ENCODE data around the gene PCDH8. TPM values are rescaled to one million over a fixed set of nuclear protein-coding genes. Genes with fewer than 3 reads are reported as not detected.

PCDH8 gene
- total and polyA plus RNA-seq, 10 of the 15 experiments (the other 5 are each of a cell fraction or from before 2014, with no cell fraction given), result 0.03 to 0.86 (median 0.45) TPM; not detected in 1

DNA sequence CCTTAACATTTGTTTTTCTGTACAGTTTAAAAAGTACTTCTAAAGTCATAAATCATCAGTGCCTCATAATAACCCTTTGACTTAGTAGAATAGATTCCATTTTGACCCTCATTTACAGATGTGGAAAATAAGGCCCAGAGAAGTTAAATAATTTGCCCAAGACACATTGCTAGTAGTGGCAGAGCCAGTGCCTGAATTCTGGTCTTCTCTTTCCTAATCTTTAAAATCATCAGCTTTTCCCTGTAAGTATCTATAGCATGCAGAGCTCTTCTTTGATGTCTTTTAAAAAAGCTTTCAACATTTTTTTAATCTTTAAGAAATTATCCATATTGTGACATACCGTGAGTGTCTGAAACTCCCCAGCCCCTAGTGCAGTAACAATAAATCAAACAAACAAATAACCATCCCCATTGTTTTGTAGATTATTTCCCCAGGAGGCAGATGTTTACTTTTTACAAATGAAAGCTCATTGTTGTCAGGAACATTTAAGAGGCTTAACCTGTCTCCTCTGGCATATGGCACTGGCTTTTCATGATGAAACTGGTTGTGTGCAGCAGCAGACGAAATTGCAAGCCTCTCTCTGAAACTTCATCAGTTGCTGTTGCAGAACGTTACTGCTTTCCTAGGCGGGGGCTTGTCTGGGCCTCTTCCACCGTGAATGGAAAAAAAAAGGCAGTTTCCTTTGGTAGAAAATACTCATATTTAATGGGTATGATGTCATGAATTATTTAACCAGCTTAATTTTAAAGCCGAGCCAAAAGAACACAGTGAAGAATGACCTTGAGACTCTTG lies 31.7 kb upstream of the PCDH8 start:
- no peak overlapping the region for H2AFZ ChIP-seq (ENCODE audit: control insufficient read depth, low read depth, low read length)
- intact Hi-C loops (cut with micrococcal nuclease; ENCODE audit: unreplicated experiment), result no loop called here
- in situ Hi-C loops (cut with MboI), result no loop called here
- no TSS peak for BruUV-seq (replicated peaks)
- ChIA-PET CTCF (interaction anchor here (0.6 to 1.8 kb wide), 4 partner anchors 9 to 215 kb away, joined by 3 to 6 read pairs (median 4); no protein-coding TSS in a partner anchor), SMC1A (ENCODE audit: uncharacterized antibody, unreplicated experiment) (no interaction called here), RAD21 (ENCODE audit: unreplicated experiment) (interaction anchor here (1.4 kb wide), 1 partner anchor 88 kb away, joined by 4 read pairs; no protein-coding TSS in a partner anchor), POLR2A (interaction anchor here (1.0 kb wide), 1 partner anchor 11 kb away, joined by 3 read pairs; no protein-coding TSS in a partner anchor)
- no peak overlapping the region for H3K4me2 ChIP-seq (ENCODE audit: control insufficient read depth, insufficient read depth)
- H3K4me1 ChIP-seq (ENCODE audit: control insufficient read depth, insufficient read depth, low read length), result no peaks in the 10 kb centered on the region
- H3K79me2 ChIP-seq (ENCODE audit: control insufficient read depth, insufficient read depth, low read length), result no peaks in the 10 kb centered on the region
- H3K9ac ChIP-seq (ENCODE audit: control insufficient read depth, insufficient read depth, low read length), result no peak overlapping the region
- no peak overlapping the region for H3K27ac ChIP-seq (ENCODE audit: control insufficient read depth, insufficient read depth)
- TF ChIP-seq, protein P1, sequence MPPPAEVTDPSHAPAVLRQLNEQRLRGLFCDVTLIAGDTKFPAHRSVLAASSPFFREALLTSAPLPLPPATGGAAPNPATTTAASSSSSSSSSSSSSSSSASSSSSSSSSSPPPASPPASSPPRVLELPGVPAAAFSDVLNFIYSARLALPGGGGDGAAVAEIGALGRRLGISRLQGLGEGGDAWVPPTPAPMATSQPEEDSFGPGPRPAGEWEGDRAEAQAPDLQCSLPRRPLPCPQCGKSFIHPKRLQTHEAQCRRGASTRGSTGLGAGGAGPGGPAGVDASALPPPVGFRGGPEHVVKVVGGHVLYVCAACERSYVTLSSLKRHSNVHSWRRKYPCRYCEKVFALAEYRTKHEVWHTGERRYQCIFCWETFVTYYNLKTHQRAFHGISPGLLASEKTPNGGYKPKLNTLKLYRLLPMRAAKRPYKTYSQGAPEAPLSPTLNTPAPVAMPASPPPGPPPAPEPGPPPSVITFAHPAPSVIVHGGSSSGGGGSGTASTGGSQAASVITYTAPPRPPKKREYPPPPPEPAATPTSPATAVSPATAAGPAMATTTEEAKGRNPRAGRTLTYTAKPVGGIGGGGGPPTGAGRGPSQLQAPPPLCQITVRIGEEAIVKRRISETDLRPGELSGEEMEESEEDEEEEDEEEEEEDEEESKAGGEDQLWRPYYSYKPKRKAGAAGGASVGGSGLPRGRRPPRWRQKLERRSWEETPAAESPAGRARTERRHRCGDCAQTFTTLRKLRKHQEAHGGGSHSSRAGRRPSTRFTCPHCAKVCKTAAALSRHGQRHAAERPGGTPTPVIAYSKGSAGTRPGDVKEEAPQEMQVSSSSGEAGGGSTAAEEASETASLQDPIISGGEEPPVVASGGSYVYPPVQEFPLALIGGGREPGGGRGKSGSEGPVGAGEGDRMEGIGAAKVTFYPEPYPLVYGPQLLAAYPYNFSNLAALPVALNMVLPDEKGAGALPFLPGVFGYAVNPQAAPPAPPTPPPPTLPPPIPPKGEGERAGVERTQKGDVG (CRISPR knock-in tag; IDR thresholded peaks at IDR 0.05), result no peak
- no peak for TF ChIP-seq FOS (IDR thresholded peaks at IDR 0.05; ENCODE audit: borderline replicate concordance, extremely low read depth, insufficient read length)
- TF ChIP-seq FOXM1 (IDR thresholded peaks at IDR 0.05; ENCODE audit: low read depth, low read length), result no peak
- TF ChIP-seq TCF7 (IDR thresholded peaks at IDR 0.05; ENCODE audit: borderline replicate concordance), result no peak
- TF ChIP-seq ZNF622 (IDR thresholded peaks at IDR 0.05), result no peak
- no peak for TF ChIP-seq SRF (IDR thresholded peaks at IDR 0.05; ENCODE audit: low read depth in 2 of 2, low read length in 2 of 2)
- TF ChIP-seq CBX5 (IDR thresholded peaks at IDR 0.05; ENCODE audit: low read depth), result no peak
- no peak for TF ChIP-seq STAT3 (IDR thresholded peaks at IDR 0.05; ENCODE audit: low read depth, low read length)
- TF ChIP-seq, protein P2, sequence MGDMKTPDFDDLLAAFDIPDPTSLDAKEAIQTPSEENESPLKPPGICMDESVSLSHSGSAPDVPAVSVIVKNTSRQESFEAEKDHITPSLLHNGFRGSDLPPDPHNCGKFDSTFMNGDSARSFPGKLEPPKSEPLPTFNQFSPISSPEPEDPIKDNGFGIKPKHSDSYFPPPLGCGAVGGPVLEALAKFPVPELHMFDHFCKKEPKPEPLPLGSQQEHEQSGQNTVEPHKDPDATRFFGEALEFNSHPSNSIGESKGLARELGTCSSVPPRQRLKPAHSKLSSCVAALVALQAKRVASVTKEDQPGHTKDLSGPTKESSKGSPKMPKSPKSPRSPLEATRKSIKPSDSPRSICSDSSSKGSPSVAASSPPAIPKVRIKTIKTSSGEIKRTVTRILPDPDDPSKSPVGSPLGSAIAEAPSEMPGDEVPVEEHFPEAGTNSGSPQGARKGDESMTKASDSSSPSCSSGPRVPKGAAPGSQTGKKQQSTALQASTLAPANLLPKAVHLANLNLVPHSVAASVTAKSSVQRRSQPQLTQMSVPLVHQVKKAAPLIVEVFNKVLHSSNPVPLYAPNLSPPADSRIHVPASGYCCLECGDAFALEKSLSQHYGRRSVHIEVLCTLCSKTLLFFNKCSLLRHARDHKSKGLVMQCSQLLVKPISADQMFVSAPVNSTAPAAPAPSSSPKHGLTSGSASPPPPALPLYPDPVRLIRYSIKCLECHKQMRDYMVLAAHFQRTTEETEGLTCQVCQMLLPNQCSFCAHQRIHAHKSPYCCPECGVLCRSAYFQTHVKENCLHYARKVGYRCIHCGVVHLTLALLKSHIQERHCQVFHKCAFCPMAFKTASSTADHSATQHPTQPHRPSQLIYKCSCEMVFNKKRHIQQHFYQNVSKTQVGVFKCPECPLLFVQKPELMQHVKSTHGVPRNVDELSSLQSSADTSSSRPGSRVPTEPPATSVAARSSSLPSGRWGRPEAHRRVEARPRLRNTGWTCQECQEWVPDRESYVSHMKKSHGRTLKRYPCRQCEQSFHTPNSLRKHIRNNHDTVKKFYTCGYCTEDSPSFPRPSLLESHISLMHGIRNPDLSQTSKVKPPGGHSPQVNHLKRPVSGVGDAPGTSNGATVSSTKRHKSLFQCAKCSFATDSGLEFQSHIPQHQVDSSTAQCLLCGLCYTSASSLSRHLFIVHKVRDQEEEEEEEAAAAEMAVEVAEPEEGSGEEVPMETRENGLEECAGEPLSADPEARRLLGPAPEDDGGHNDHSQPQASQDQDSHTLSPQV (IDR thresholded peaks at IDR 0.05), result no peak
- TF ChIP-seq SIX5 (IDR thresholded peaks at IDR 0.05; ENCODE audit: low read depth, low read length, severe bottlenecking), result no peak
- no peak for TF ChIP-seq ZNF384 (IDR thresholded peaks at IDR 0.05; ENCODE audit: borderline replicate concordance, low read depth, low read length)
- H3K9me3 ChIP-seq (replicated peaks; ENCODE audit: control insufficient read depth, insufficient read depth, low read length), result no peaks in the 10 kb centered on the region; the same call in 2 of the 3 replicates
- no peak for ATAC-seq
- 25% methylated on average over 6 of the region's 6 CpGs for WGBS (ENCODE audit: insufficient coverage, insufficient replicate concordance, low lambda C conversion rate, missing lambda C conversion rate)
- no peaks in the 10 kb centered on the region for H3K36me3 ChIP-seq (ENCODE audit: control insufficient read depth in 2 of 2, insufficient read depth in 2 of 2, low read length in 1 of 2)
- FAIRE-seq, result no peak
- no peak for DNase-seq (ENCODE audit: low read depth, low spot score)
- H3K27me3 ChIP-seq (replicated peaks in 1 of 2; ENCODE audit: control insufficient read depth in 2 of 2, insufficient read depth in 2 of 2, low read length in 1 of 2), result no peaks in the 10 kb centered on the region; a peak in 1 of 4 replicates
- no peak overlapping the region for H3K4me3 ChIP-seq
- no peaks in the 10 kb centered on the region for H4K20me1 ChIP-seq (ENCODE audit: control insufficient read depth, insufficient read depth)

Measured in GM12878 (cell line).